SK-N-MC (cell line): ENCODE measurements around the gene ANKFN1.

Experiments
- EZH2 ChIP-seq: fragments of 200-600 bp; sonication (generic); IDR thresholded peaks from one replicate; pipeline ENCODE4 v1.6.1; 2017; ENCODE audit warnings: antibody characterized with exemption
- FOXP2 ChIP-seq: optimal IDR thresholded peaks from 2 replicates; pipeline ENCODE3; 2011; ENCODE audit warnings: mild to moderate bottlenecking, moderate library complexity; ENCODE audit not compliant: insufficient read depth; ENCODE audit errors: extremely low read length, control extremely low read depth
- POLR2AphosphoS5 ChIP-seq: IDR thresholded peaks from 2 replicates; pipeline ENCODE4 v1.6.1; 2012; ENCODE audit warnings: mild to moderate bottlenecking, low read depth, low read length, borderline replicate concordance

DNA sequence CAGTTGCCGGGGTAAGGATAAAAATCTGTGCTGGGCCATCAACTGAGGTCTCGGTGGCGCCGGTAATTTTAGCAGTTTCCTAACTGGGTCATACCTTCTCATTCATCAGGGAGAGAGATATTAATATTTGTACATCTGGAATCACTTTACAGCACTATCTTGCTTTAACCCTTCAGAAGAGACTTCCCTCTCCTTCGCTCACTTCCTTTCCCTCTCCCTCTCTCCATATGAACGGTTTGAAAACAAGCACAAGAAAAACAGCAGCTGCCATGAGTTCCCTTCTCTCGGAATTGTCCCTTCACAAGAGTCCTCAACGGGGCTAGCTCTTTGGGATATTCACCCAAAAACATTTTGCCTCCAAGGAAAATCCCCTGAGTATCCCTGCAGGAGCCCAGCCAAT lies 295.9 kb downstream of the ANKFN1 start:
- TF ChIP-seq POLR2AphosphoS5 (no peak), EZH2 (no peak), FOXP2 (no peak)
